Left ventricle myocardium inferior (tissue), 1 donor: Measurements from ENCODE around the gene XXYLT1. TPM values are rescaled to one million over a fixed set of nuclear protein-coding genes. Genes with fewer than 3 reads are reported as not detected.

Source experiments
- DNase-seq: peaks from one replicate; pipeline ENCODE4 v3.0.0-alpha.2; 2020
- H3K27ac ChIP-seq: fragments of 200-600 bp; replicated peaks from 2 replicates; pipeline ENCODE4 v1.8.0; 2021
- H3K27me3 ChIP-seq: fragments of 200-600 bp; 2 replicates; pipeline ENCODE4 v1.8.0; 2021; ENCODE audit warnings: low read depth
- H3K36me3 ChIP-seq: fragments of 200-600 bp; 2 replicates; pipeline ENCODE4 v1.8.0; 2021
- H3K4me1 ChIP-seq: fragments of 200-600 bp; 2 replicates; pipeline ENCODE4 v1.8.0; 2021
- H3K4me3 ChIP-seq: fragments of 200-600 bp; 2 replicates; pipeline ENCODE4 v1.8.0; 2021; ENCODE audit warnings: mild to moderate bottlenecking, moderate library complexity
- H3K9me3 ChIP-seq: fragments of 200-600 bp; replicated peaks from 2 replicates; pipeline ENCODE4 v1.8.0; 2021
- CTCF ChIP-seq: fragments of 200-600 bp; IDR thresholded peaks from 2 replicates; pipeline ENCODE4 v1.8.0; 2021; ENCODE audit warnings: antibody characterized with exemption, mild to moderate bottlenecking, borderline replicate concordance
- intact Hi-C: fragments of 100-400 bp; cut with micrococcal nuclease; formaldehyde crosslinking; loops from one replicate; pipeline ENCODE4 v1.11.0; 2022
- total RNA-seq: library from RNA; stranded (reverse); fragmentation: NEBNext Ultra II Directional; extraction: Animal tissue kit (Norgen Biotek cat#: 25700); gene quantifications from one replicate; pipeline ENCODE4 v1.2.1, GENCODE V29; 2021
- donor health status: DM: no; HTN: yes; CAD: no; lungs with severe emphysema.

XXYLT1 gene
- total RNA-seq, 1 donor from 2014 or later: 2.3 TPM

DNA sequence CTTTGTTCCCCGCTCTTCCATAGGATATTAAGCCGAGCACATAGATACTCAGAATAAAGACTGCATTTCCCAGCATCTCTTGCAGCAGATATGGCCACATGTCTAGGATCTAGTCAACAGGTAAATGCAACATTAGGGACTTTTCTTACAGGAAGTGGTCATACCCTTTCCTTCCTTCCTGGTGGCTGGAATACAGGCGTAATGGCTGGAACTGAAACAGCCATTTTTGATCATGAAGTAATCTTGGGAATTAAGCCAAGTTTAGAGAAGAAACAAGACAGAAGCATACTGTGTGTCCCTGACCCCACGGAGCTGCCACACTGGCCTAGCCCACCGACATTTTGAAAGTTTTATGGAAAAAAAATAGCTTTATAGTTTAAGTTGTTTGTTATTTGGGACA, 234.0 kb downstream of the XXYLT1 start:
- Histone ChIP-seq H3K36me3 (no peaks in the 10 kb centered on the region), H3K4me3 (no peak overlapping the region), H3K9me3 (peaks cover 6% of the 10 kb centered on the region), H3K4me1 (peaks cover 23% of the 10 kb centered on the region), H3K27ac (no peak overlapping the region), H3K27me3 (no peaks in the 10 kb centered on the region)
- intact Hi-C loops: no loop called here
- no peak for DNase-seq
- TF ChIP-seq CTCF: no peak

DNA sequence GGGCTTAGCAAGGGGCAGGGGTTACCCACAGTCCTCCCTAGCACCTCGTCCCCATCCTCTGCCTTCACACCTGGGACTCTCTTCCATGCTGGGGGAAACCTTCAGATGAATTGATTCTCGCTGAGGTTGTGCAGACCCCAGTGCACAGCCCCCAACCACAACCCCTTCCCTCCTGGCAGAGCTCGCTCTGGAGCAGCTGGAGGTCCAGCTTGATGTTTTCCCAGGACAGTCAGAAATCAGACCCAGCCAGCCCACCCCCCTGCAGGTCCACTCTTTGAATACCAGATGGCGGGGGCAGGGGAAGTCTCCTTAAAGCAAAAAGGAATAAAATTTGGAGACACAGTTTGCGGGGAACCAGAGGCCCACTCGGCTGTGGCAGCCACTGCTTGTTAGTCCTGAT, 234.4 kb downstream of the XXYLT1 start:
- Histone ChIP-seq H3K9me3 (peaks cover 6% of the 10 kb centered on the region), H3K4me1 (peaks cover 27% of the 10 kb centered on the region), H3K27ac (no peak overlapping the region), H3K36me3 (no peaks in the 10 kb centered on the region), H3K27me3 (no peaks in the 10 kb centered on the region), H3K4me3 (no peak overlapping the region)
- intact Hi-C loops: no loop called here
- no peak for DNase-seq
- TF ChIP-seq CTCF: no peak

DNA sequence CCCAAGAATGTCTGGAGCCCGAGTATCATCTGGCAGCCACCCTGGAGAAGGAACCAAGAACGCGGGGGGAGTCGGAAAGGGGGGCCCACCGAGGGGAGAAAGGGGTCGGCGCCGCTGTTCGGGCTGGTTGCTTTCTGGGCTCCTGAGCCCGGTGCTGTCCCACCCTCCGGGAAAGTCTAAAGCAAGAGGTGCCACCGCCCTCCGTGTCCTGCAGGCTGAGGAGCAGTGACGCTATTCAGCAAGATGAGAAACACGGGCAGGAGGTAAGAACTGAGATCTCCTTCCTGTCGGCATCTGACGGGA, 234.8 kb downstream of the XXYLT1 start:
- Histone ChIP-seq H3K9me3 (peaks cover 6% of the 10 kb centered on the region), H3K4me1 (peaks cover 27% of the 10 kb centered on the region), H3K27me3 (no peaks in the 10 kb centered on the region), H3K27ac (no peak overlapping the region), H3K4me3 (no peak overlapping the region), H3K36me3 (no peaks in the 10 kb centered on the region)
- no peak for DNase-seq
- no peak for TF ChIP-seq CTCF
- intact Hi-C loops: no loop called here

- H3K4me1 ChIP-seq: peaks cover 25% of the 10 kb centered on the region
- H3K4me3 ChIP-seq: no peak overlapping the region
- DNase-seq: no peak
- H3K36me3 ChIP-seq: no peaks in the 10 kb centered on the region
- H3K27me3 ChIP-seq: no peaks in the 10 kb centered on the region
- intact Hi-C loops: no loop called here
- TF ChIP-seq CTCF: peak; percentile 26
- peaks cover 6% of the 10 kb centered on the region for H3K9me3 ChIP-seq
- H3K27ac ChIP-seq: no peak overlapping the region
Observed at GRCh38 chr3:195035345-195036202, 235.4 kb downstream of the XXYLT1 start.

- intact Hi-C loops: no loop called here
- no peak for TF ChIP-seq CTCF
- Histone ChIP-seq H3K4me1 (peaks cover 31% of the 10 kb centered on the region), H3K4me3 (no peak overlapping the region), H3K36me3 (no peaks in the 10 kb centered on the region), H3K27me3 (no peaks in the 10 kb centered on the region), H3K27ac (no peak overlapping the region), H3K9me3 (peaks cover 6% of the 10 kb centered on the region)
- no peak for DNase-seq
Observed at GRCh38 chr3:195034541-195034940, 236.4 kb downstream of the XXYLT1 start.
